Trophoblast cell (in vitro differentiated cells and primary cell): ENCODE measurements around the gene TXNDC8. TPM values are rescaled to one million over a fixed set of nuclear protein-coding genes. Genes with fewer than 3 reads are reported as not detected.

ENCODE experiments used
- DNase-seq, 2 donors: peaks; one replicate each; pipeline ENCODE4 v3.0.0-alpha.2; 2016
- H2AFZ ChIP-seq: 2 replicates; pipeline ENCODE4 v1.6.1; 2013; ENCODE audit warnings: low read length, moderate library complexity, mild to moderate bottlenecking; ENCODE audit not compliant: insufficient read depth, poor library complexity
- H2AK5ac ChIP-seq: 2 replicates; pipeline ENCODE4 v1.6.1; 2013; ENCODE audit warnings: mild to moderate bottlenecking, low read length
- H2BK120ac ChIP-seq: 2 replicates; pipeline ENCODE4 v1.6.1; 2013; ENCODE audit warnings: low read length, mild to moderate bottlenecking, moderate library complexity; ENCODE audit not compliant: insufficient read depth, poor library complexity
- H2BK12ac ChIP-seq: 2 replicates; pipeline ENCODE4 v1.6.1; 2013; ENCODE audit warnings: mild to moderate bottlenecking, low read length, moderate library complexity
- H2BK5ac ChIP-seq: 2 replicates; pipeline ENCODE4 v1.6.1; 2013; ENCODE audit warnings: low read length, low read depth, moderate library complexity, mild to moderate bottlenecking; ENCODE audit not compliant: poor library complexity
- H3K14ac ChIP-seq: 2 replicates; pipeline ENCODE4 v1.6.1; 2013; ENCODE audit warnings: mild to moderate bottlenecking, low read length
- H3K18ac ChIP-seq: 2 replicates; pipeline ENCODE4 v1.6.1; 2013; ENCODE audit warnings: mild to moderate bottlenecking, low read length
- H3K23ac ChIP-seq: 2 replicates; pipeline ENCODE4 v1.6.1; 2013; ENCODE audit warnings: low read length
- H3K27ac ChIP-seq: 2 replicates; pipeline ENCODE4 v1.5.1; 2013; ENCODE audit warnings: low read depth, mild to moderate bottlenecking, inconsistent platforms, low read length, moderate library complexity
- H3K27me3 ChIP-seq: 2 replicates; pipeline ENCODE4 v1.6.1; 2013; ENCODE audit warnings: inconsistent platforms, mild to moderate bottlenecking, low read length, moderate library complexity; ENCODE audit not compliant: insufficient read depth
- H3K36me3 ChIP-seq, 2 experiments: 1 replicate in 1 of 2; 2 replicates in 1 of 2; pipeline ENCODE4 v1.6.1; 2013; ENCODE audit warnings: low read length in 2 of 2, mild to moderate bottlenecking in 2 of 2, moderate library complexity in 1 of 2; ENCODE audit not compliant: insufficient read depth in 2 of 2, control insufficient read depth in 1 of 2
- H3K4ac ChIP-seq: 2 replicates; pipeline ENCODE4 v1.6.1; 2013; ENCODE audit warnings: low read depth, mild to moderate bottlenecking, low read length, moderate library complexity
- H3K4me1 ChIP-seq, 2 experiments: 1 replicate in 1 of 2; 2 replicates in 1 of 2; pipeline ENCODE4 v1.6.1; 2013; ENCODE audit warnings: low read length in 2 of 2, mild to moderate bottlenecking in 2 of 2, moderate library complexity in 1 of 2; ENCODE audit not compliant: insufficient read depth in 2 of 2, control insufficient read depth in 1 of 2
- H3K4me2 ChIP-seq: 2 replicates; pipeline ENCODE4 v1.6.1; 2013; ENCODE audit warnings: inconsistent platforms, mild to moderate bottlenecking, low read length, moderate library complexity
- H3K4me3 ChIP-seq: 2 replicates; pipeline ENCODE4 v1.5.1; 2013; ENCODE audit warnings: mild to moderate bottlenecking, low read depth, low read length, inconsistent platforms
- H3K79me1 ChIP-seq: one replicate; pipeline ENCODE4 v1.6.1; 2013; ENCODE audit warnings: low read length
- H3K79me2 ChIP-seq: 2 replicates; pipeline ENCODE4 v1.6.1; 2013; ENCODE audit warnings: low read length, mild to moderate bottlenecking; ENCODE audit not compliant: control insufficient read depth, insufficient read depth, poor library complexity
- H3K9ac ChIP-seq: 2 replicates; pipeline ENCODE4 v1.6.1; 2013; ENCODE audit warnings: mild to moderate bottlenecking, low read length
- H3K9me3 ChIP-seq: 2 replicates; pipeline ENCODE4 v1.6.1; 2013; ENCODE audit warnings: low read depth, mild to moderate bottlenecking, control low read depth, inconsistent platforms, low read length; ENCODE audit not compliant: insufficient read depth
- H4K12ac ChIP-seq: 2 replicates; pipeline ENCODE4 v1.6.1; 2013; ENCODE audit warnings: low read depth, mild to moderate bottlenecking, low read length, moderate library complexity
- H4K8ac ChIP-seq: 2 replicates; pipeline ENCODE4 v1.6.1; 2013; ENCODE audit warnings: low read depth, mild to moderate bottlenecking, low read length, moderate library complexity
- H4K91ac ChIP-seq: one replicate; pipeline ENCODE4 v1.6.1; 2013; ENCODE audit warnings: low read depth, mild to moderate bottlenecking, low read length, moderate library complexity
- WGBS: extraction: QIAGEN DNeasy Blood & Tissue Kit; methylation state at CpG from one replicate; pipeline ENCODE4 v1.1.7; 2013; ENCODE audit warnings: missing lambda C conversion rate; ENCODE audit not compliant: insufficient read length, insufficient coverage; ENCODE audit errors: extremely low coverage; 5-methylcytosine and 5-hydroxymethylcytosine counted together
- polyA plus RNA-seq: library from polyadenylated mRNA; stranded (reverse); fragments of 200-250 nt; gene quantifications from 2 replicates; pipeline ENCODE4 v1.2.3, GENCODE V29; 2013

TXNDC8 gene
- polyA plus RNA-seq: not detected in 2 replicates

DNA sequence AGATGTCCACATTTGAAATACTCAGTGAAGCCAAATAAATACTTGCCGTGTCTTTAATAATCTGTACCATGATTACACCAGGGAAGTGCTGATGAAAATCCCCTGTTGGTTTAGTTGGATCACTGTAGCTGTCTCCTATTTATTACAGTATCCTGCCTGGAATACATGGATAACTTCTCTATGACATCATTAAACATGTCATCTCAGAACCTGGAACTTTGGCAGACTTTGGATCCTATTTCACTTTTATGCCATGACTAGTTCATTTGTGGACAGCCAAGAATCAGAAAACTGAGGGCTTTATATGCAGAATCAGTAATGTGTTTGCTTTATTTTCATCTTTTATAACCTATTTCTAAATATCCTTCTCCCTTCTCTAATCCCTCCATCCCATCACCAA, at the start of gene TXNDC8:
Gene TXNDC8, minus strand, starts transcription at position 137 of the 400 bp plus-strand sequence.
- no peaks in the 10 kb centered on the region for H3K36me3 ChIP-seq
- H3K79me1 ChIP-seq: no peaks in the 10 kb centered on the region
- DNase-seq: no peak
- WGBS: no CpG with 5 or more reads among the region's 1 CpG
- H3K14ac ChIP-seq: no peak within 1 kb of the TSS
- H3K23ac ChIP-seq: no peak within 1 kb of the TSS
- H3K4me2 ChIP-seq: no peak within 1 kb of the TSS
- H2AFZ ChIP-seq: no peak within 1 kb of the TSS
- no peak within 1 kb of the TSS for H3K4me3 ChIP-seq
- no peak within 1 kb of the TSS for H2BK5ac ChIP-seq
- no peaks in the 10 kb centered on the region for H3K9me3 ChIP-seq
- H3K4ac ChIP-seq: no peak within 1 kb of the TSS
- H4K91ac ChIP-seq: no peak within 1 kb of the TSS
- H2AK5ac ChIP-seq: no peak within 1 kb of the TSS
- no peaks in the 10 kb centered on the region for H3K4me1 ChIP-seq
- no peak within 1 kb of the TSS for H4K8ac ChIP-seq
- no peak within 1 kb of the TSS for H2BK120ac ChIP-seq
- no peak within 1 kb of the TSS for H2BK12ac ChIP-seq
- H3K27ac ChIP-seq: no peak within 1 kb of the TSS
- H3K79me2 ChIP-seq: no peaks in the 10 kb centered on the region
- no peak within 1 kb of the TSS for H3K9ac ChIP-seq
- H3K18ac ChIP-seq: no peak within 1 kb of the TSS
- H4K12ac ChIP-seq: no peak within 1 kb of the TSS
- no peaks in the 10 kb centered on the region for H3K27me3 ChIP-seq

DNA sequence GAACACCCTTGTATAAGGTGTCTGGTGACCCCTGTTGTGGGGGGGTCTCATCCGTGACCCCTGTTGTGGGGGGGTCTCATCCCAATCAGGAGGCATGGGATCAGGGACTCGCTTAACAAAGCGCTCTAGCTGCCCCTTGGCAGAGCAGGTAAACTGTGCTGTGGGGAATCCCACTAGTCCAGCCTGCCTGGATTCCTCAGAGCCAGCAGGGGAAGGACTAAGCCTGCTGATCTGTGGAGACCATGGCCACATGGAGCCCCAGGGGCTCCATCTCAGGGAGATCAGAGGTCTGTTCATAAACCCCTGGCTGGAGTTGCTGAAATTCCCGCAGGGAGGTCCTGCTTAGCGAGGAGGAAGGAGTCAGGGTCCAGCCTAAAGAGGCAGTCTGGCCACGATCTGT, 45.8 kb upstream of the TXNDC8 start:
- H3K27me3 ChIP-seq: no peaks in the 10 kb centered on the region
- no peak overlapping the region for H3K14ac ChIP-seq
- H2BK120ac ChIP-seq: no peak overlapping the region
- no peak overlapping the region for H3K27ac ChIP-seq
- no peak overlapping the region for H2BK12ac ChIP-seq
- no peak overlapping the region for H3K9ac ChIP-seq
- H3K4me3 ChIP-seq: no peak overlapping the region
- H3K18ac ChIP-seq: no peak overlapping the region
- H3K23ac ChIP-seq: no peak overlapping the region
- H3K4ac ChIP-seq: no peak overlapping the region
- no peak overlapping the region for H2AK5ac ChIP-seq
- H3K36me3 ChIP-seq: peaks cover 0 to 8% of the 10 kb centered on the region in 2 experiments
- no peak overlapping the region for H4K91ac ChIP-seq
- no peak overlapping the region for H4K8ac ChIP-seq
- peaks cover 5 to 7% of the 10 kb centered on the region in 2 experiments for H3K4me1 ChIP-seq
- no peak overlapping the region for H3K4me2 ChIP-seq
- WGBS: no CpG with 5 or more reads among the region's 6 CpGs
- no peak overlapping the region for H2AFZ ChIP-seq
- H3K9me3 ChIP-seq: no peaks in the 10 kb centered on the region
- no peak overlapping the region for H4K12ac ChIP-seq
- H3K79me2 ChIP-seq: no peaks in the 10 kb centered on the region
- no peak overlapping the region for H2BK5ac ChIP-seq
- no peaks in the 10 kb centered on the region for H3K79me1 ChIP-seq
- DNase-seq: peak; percentile 54 to 57

DNA sequence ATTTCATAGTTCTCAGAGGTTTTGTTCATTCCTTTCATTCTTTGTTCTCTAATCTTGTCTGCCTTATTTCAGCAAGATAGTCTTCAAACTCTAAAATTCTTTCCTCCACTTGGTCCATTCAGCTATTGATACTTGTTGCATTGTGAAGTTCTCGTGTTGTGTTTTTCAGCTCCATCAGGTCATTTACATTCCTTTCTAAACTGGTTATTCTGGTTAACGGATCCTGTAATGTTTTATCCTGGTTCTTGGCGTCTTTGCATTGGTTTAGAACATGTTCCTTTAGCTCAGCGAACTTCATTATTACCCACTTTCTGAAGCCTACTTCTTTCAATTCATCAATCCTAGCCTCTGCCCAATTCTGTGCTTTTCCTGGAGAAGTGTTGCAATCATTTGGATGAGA, 45.1 kb upstream of the TXNDC8 start:
- H3K14ac ChIP-seq: no peak overlapping the region
- no peaks in the 10 kb centered on the region for H3K79me1 ChIP-seq
- H3K9me3 ChIP-seq: no peaks in the 10 kb centered on the region
- H2BK120ac ChIP-seq: no peak overlapping the region
- no peak overlapping the region for H2BK12ac ChIP-seq
- H3K4ac ChIP-seq: no peak overlapping the region
- no peak overlapping the region for H2AFZ ChIP-seq
- no peaks in the 10 kb centered on the region for H3K79me2 ChIP-seq
- H4K91ac ChIP-seq: no peak overlapping the region
- no peak overlapping the region for H3K4me2 ChIP-seq
- no peak overlapping the region for H2AK5ac ChIP-seq
- no peak overlapping the region for H2BK5ac ChIP-seq
- H4K8ac ChIP-seq: no peak overlapping the region
- H3K4me3 ChIP-seq: no peak overlapping the region
- H3K18ac ChIP-seq: no peak overlapping the region
- H3K27me3 ChIP-seq: no peaks in the 10 kb centered on the region
- peak in 1 of 2 donors; percentile 63 for DNase-seq
- no peak overlapping the region for H3K9ac ChIP-seq
- H3K36me3 ChIP-seq: peaks cover 0 to 8% of the 10 kb centered on the region in 2 experiments
- H3K27ac ChIP-seq: no peak overlapping the region
- H3K23ac ChIP-seq: no peak overlapping the region
- WGBS: no CpG with 5 or more reads among the region's 4 CpGs
- H4K12ac ChIP-seq: no peak overlapping the region
- H3K4me1 ChIP-seq: peaks cover 5 to 7% of the 10 kb centered on the region in 2 experiments

DNA sequence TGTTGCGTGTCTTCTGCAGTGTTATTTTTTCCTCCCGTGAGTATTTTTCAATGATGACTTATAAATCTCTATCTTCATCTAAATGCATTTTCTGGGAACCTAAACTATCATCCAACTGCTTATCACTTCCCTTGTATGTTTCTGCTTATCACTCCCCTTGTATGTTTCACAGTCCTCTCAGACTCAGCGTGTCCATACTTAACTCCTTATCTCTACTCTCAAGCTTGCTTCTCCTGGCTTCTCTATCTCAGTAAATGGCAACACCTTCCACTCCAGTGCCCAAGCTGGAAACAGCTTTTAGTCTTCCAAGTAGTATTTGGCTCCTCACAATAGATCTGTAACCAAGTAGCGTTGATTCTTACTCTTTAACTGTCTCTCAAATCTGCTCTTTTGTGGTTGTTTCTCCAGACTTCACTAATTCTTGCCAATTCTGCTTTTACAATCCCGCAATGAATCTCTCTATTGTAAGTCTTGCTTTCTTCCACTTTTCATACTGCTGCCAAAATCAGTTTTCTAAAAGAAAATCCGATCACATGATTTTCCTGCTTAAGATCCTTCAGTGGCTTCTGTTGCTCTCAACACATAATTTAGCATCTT, 33.8 kb upstream of the TXNDC8 start:
- Histone ChIP-seq H3K9me3 (no peaks in the 10 kb centered on the region), H3K36me3 (peaks cover 0 to 3% of the 10 kb centered on the region in 2 experiments), H2AK5ac (no peak overlapping the region), H3K9ac (no peak overlapping the region), H3K14ac (no peak overlapping the region), H2BK120ac (no peak overlapping the region), H3K79me2 (no peaks in the 10 kb centered on the region), H3K4me2 (no peak overlapping the region), H4K8ac (no peak overlapping the region), H3K4ac (no peak overlapping the region), H4K91ac (no peak overlapping the region), H3K4me1 (no peaks in the 10 kb centered on the region), H3K79me1 (no peaks in the 10 kb centered on the region), H3K18ac (no peak overlapping the region), H3K23ac (no peak overlapping the region), H2AFZ (no peak overlapping the region), H2BK5ac (no peak overlapping the region), H3K27ac (no peak overlapping the region), H4K12ac (no peak overlapping the region), H3K27me3 (no peaks in the 10 kb centered on the region), H3K4me3 (no peak overlapping the region), H2BK12ac (no peak overlapping the region)
- WGBS: no CpG with 5 or more reads among the region's 6 CpGs
- DNase-seq: no peak
